Sigmoid colon (tissue), 7 donors: ENCODE measurements around the gene ELMO1. TPM values are rescaled to one million over a fixed set of nuclear protein-coding genes. Genes with fewer than 3 reads are reported as not detected.

Source experiments
- DNase-seq: peaks from one replicate; pipeline ENCODE4 v3.0.0-alpha.2; 2019
- H3K27ac ChIP-seq, 4 donors: fragments of 200-600 bp; sonication (generic); one replicate each; pipeline ENCODE4 v1.5.1; 2016 to 2019; ENCODE audit warnings: mild to moderate bottlenecking in 1 of 4
- H3K27me3 ChIP-seq, 3 donors: fragments of 200-600 bp; sonication (generic); one replicate each; pipeline ENCODE4 v1.5.1; 2019; ENCODE audit warnings: mild to moderate bottlenecking in 1 of 3
- H3K36me3 ChIP-seq, 4 donors: fragments of 200-600 bp; sonication (generic); one replicate each; pipeline ENCODE4 v1.5.1; 2016 to 2019
- H3K4me1 ChIP-seq, 4 donors: fragments of 200-600 bp; sonication (generic); one replicate each; pipeline ENCODE4 v1.5.1; 2017 to 2019
- H3K4me3 ChIP-seq, 4 donors: fragments of 200-600 bp; sonication (generic); one replicate each; pipeline ENCODE4 v1.5.1; 2017 to 2019; ENCODE audit warnings: mild to moderate bottlenecking in 2 of 4, moderate library complexity in 1 of 4
- H3K9me3 ChIP-seq, 4 donors: fragments of 200-600 bp in 3 of 4; sonication (generic) in 3 of 4; one replicate each; pipeline versions ENCODE4 v1.5.1 to v1.6.1; 2013 to 2019
- CTCF ChIP-seq, 4 experiments: fragments of 450-650 bp in 3 of 4; fragments of 200-600 bp in 1 of 4; IDR thresholded peaks; one replicate each; pipeline ENCODE4 v1.5.1; 2016 to 2019; ENCODE audit warnings: antibody characterized with exemption in 4 of 4, mild to moderate bottlenecking in 3 of 4, moderate library complexity in 2 of 4
- EP300 ChIP-seq, 4 donors: sonication (generic); formaldehyde crosslinking; IDR thresholded peaks; one replicate each; pipeline ENCODE4 v1.6.1; 2017; ENCODE audit warnings: antibody characterized with exemption in 4 of 4
- POLR2A ChIP-seq, 2 donors: fragments of 450-650 bp; IDR thresholded peaks; one replicate each; pipeline ENCODE4 v1.6.1; 2016; ENCODE audit warnings: antibody characterized with exemption in 2 of 2, mild to moderate bottlenecking in 2 of 2, moderate library complexity in 2 of 2
- POLR2AphosphoS5 ChIP-seq, 4 donors: sonication (generic); formaldehyde crosslinking; IDR thresholded peaks; one replicate each; pipeline ENCODE4 v1.6.1; 2017; ENCODE audit warnings: antibody characterized with exemption in 4 of 4
- WGBS, 2 donors: extraction: QIAGEN DNeasy Blood & Tissue Kit; methylation state at CpG; one replicate each; pipeline ENCODE4 v1.1.7; 2013; 5-methylcytosine and 5-hydroxymethylcytosine counted together
- intact Hi-C: fragments of 100-400 bp; cut with DNase I; formaldehyde crosslinking; loops from one replicate; pipeline ENCODE4 v1.15.1; 2023
- polyA plus RNA-seq, 3 donors: library from polyadenylated mRNA; stranded (reverse); fragments of 200-250 nt; gene quantifications; one replicate each; pipeline ENCODE4 v1.2.3, GENCODE V29; 2013
- total RNA-seq, 4 donors: library from RNA; depleted of rRNA; stranded (reverse); fragments of >200 nt; gene quantifications; one replicate each; pipeline ENCODE4 v1.1.0, GENCODE V29; 2016
- donor health status: healthy with polysubstance abuse.
- donor health status: Bipolar disorder and iron deficiency.
- donor health status: healthy.

ELMO1 gene
- total and polyA plus RNA-seq, 7 donors, result 2.3 to 63.1 (median 33.9) TPM

- 73 to 87% methylated on average over 1 of the region's 1 CpG for WGBS, 2 donors
Observed at GRCh38 chr7:37265006-37265405, 183.7 kb downstream of the ELMO1 start.

GRCh38 chr7:37262181-37262580, 186.5 kb downstream of the ELMO1 start:
- Histone ChIP-seq H3K27ac (no peak overlapping the region), H3K27me3 (no peaks in the 10 kb centered on the region), H3K36me3 (no peaks in the 10 kb centered on the region), H3K9me3 (no peaks in the 10 kb centered on the region), H3K4me1 (no peaks in the 10 kb centered on the region), H3K4me3 (no peak overlapping the region)
- TF ChIP-seq POLR2A (IDR thresholded peaks at IDR 0.05) (no peak), EP300 (IDR thresholded peaks at IDR 0.05) (no peak), POLR2AphosphoS5 (IDR thresholded peaks at IDR 0.05) (no peak), CTCF (IDR thresholded peaks at IDR 0.05) (no peak)
- DNase-seq, result no peak
- intact Hi-C loops, result no loop called here
- 60 to 95% methylated on average over 1 of the region's 1 CpG for WGBS, 2 donors

More at GRCh38 chr7:37265006-37265405, 183.7 kb downstream of the ELMO1 start:
- Histone ChIP-seq H3K9me3 (peaks cover 0 to 3% (median 0%) of the 10 kb centered on the region in 4 donors), H3K4me1 (no peaks in the 10 kb centered on the region), H3K4me3 (no peak overlapping the region), H3K36me3 (no peaks in the 10 kb centered on the region), H3K27me3 (no peaks in the 10 kb centered on the region), H3K27ac (no peak overlapping the region)
- TF ChIP-seq POLR2A (IDR thresholded peaks at IDR 0.05) (no peak), EP300 (IDR thresholded peaks at IDR 0.05) (no peak), CTCF (IDR thresholded peaks at IDR 0.05) (no peak), POLR2AphosphoS5 (IDR thresholded peaks at IDR 0.05) (no peak)
- DNase-seq, result no peak
- intact Hi-C loops, result no loop called here

GRCh38 chr7:37259319-37259821, 189.3 kb downstream of the ELMO1 start:
- intact Hi-C loops, result no loop called here
- DNase-seq, result no peak
- Histone ChIP-seq H3K27me3 (no peaks in the 10 kb centered on the region), H3K9me3 (no peaks in the 10 kb centered on the region), H3K27ac (no peak overlapping the region), H3K4me3 (no peak overlapping the region), H3K36me3 (no peaks in the 10 kb centered on the region), H3K4me1 (no peaks in the 10 kb centered on the region)
- WGBS, 2 donors, result 60 to 73% methylated on average over 11 of the region's 11 CpGs
- TF ChIP-seq POLR2AphosphoS5 (IDR thresholded peaks at IDR 0.05), result no peak
- TF ChIP-seq EP300 (IDR thresholded peaks at IDR 0.05), result no peak
- TF ChIP-seq POLR2A (IDR thresholded peaks at IDR 0.05), result no peak
- no peak for TF ChIP-seq CTCF (IDR thresholded peaks at IDR 0.05)

GRCh38 chr7:37256631-37257030, 192.0 kb downstream of the ELMO1 start:
- Histone ChIP-seq H3K4me1 (no peaks in the 10 kb centered on the region), H3K27ac (no peak overlapping the region), H3K9me3 (no peaks in the 10 kb centered on the region), H3K36me3 (no peaks in the 10 kb centered on the region), H3K27me3 (no peaks in the 10 kb centered on the region), H3K4me3 (no peak overlapping the region)
- no peak for TF ChIP-seq EP300 (IDR thresholded peaks at IDR 0.05)
- no peak for TF ChIP-seq POLR2AphosphoS5 (IDR thresholded peaks at IDR 0.05)
- no peak for TF ChIP-seq CTCF (IDR thresholded peaks at IDR 0.05)
- no peak for TF ChIP-seq POLR2A (IDR thresholded peaks at IDR 0.05)
- no peak for DNase-seq
- intact Hi-C loops, result no loop called here

GRCh38 chr7:37255327-37255944, 193.2 kb downstream of the ELMO1 start:
- no peak for DNase-seq
- no peaks in the 10 kb centered on the region for H3K9me3 ChIP-seq
- intact Hi-C loops, result no loop called here
- no peak overlapping the region for H3K27ac ChIP-seq
- no peak overlapping the region for H3K4me3 ChIP-seq
- no peaks in the 10 kb centered on the region for H3K4me1 ChIP-seq
- no peaks in the 10 kb centered on the region for H3K36me3 ChIP-seq
- no peaks in the 10 kb centered on the region for H3K27me3 ChIP-seq
- TF ChIP-seq CTCF (IDR thresholded peaks at IDR 0.05), result no peak
- no peak for TF ChIP-seq POLR2A (IDR thresholded peaks at IDR 0.05)
- no peak for TF ChIP-seq EP300 (IDR thresholded peaks at IDR 0.05)
- TF ChIP-seq POLR2AphosphoS5 (IDR thresholded peaks at IDR 0.05), result no peak
- 77 to 79% methylated on average over 7 of the region's 7 CpGs for WGBS, 2 donors
